ENCODE results near the gene SLC5A8.
A peak's percentile ranks its signal among the peaks of the same experiment; 100 is the strongest.
"Not testable (repeated sequence)": the region's sequence is repeated elsewhere in the genome, so short reads cannot be mapped to it uniquely, and the experiment has no call there.

The SLC5A8 gene

DNA sequence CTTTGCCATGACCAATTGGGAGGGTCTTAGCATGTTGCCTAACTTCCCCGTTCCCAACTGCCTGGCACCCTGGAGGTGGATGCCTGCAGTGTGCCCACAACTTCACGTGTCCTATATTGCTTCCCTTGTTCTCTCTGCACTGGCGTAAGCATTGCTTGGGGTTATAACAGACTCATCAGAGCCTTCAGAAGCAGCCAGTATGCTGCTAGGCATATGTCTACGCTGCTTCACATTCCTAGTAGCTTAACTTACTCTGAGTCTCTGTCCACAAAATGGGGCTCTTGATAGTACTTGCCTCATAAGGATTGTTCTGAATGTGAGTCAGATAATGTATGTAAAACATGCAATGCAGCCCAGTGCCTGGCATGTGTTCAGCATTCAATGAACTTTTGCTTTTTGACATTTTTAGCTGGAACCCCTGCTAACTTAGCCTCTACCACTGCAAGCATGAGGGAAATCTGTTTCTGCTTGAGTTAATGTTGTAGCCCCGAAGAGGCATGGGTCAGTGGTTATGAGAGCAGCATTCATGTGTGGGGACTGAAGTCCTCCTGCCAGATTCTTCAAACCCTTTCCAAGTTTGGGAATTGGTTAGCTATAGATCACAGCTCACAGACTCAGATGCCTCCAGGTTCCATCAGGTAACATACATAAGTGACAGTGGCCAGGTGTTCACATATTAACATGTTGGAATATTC lies 2.8 kb downstream of the SLC5A8 start:
- DNase-seq (ENCODE audit: insufficient read length, low spot score) (no peak), FAIRE-seq (no peak)
- no peak for TF ChIP-seq POLR2A (IDR thresholded peaks at IDR 0.05; ENCODE audit: low read depth, low read length)

DNA sequence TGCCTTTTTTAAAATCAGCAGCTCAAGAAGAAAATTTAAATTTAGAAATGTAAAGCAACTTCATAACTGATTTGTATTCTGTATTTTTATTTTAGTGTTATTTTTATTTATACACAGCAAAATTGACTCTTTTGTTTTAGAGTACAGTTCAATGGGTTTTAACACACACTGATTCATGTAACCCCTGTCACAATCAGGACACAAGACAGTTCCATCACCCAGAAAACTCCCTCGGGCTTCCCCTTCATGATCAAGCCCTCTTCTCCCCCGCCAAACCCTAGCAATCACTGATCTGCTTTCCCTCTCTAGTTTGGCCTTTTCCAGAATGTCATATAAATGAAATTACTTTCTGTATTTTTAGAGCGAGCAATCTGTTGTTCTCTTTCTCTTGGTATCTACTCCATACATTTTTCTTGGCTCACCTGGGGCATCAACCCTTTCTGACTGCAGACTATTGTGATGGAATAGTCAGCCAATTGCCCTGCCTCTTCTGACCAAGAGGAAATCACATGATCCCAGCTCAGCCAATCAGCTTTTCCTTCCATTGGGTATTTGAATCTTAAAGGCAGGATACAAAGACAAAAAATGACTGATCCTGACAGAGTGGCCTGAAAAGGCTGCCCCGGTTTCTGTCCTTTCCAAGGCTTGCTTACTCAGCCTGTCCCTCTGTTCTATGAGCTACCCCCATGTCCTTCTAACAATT lies 5.3 kb downstream of the SLC5A8 start:
- TF ChIP-seq POLR2A (IDR thresholded peaks at IDR 0.05; ENCODE audit: low read depth, low read length): no peak
- peak; percentile 8 for DNase-seq (ENCODE audit: insufficient read length, low spot score)
- FAIRE-seq: no peak

DNA sequence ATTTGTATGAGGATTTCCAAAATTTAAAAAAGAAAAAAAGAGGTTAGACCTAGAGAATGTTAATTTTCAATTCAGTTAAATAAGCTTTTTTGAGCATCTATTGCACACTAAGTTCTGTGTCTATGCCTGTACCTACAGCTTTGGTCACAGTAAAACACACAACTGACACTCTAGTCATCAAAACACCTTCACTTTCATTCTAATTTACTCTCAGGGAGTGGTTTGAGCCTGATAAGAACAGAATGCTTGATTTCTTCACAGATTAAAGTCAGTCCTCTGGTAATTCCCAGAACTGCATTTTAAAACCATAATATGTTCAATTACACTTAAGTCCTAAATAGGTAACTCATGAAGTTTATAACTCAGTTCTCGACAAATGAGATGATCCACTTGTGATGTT lies 9.2 kb downstream of the SLC5A8 start:
- no peak for FAIRE-seq
- DNase-seq (ENCODE audit: insufficient read length, low spot score): no peak
- TF ChIP-seq POLR2A (IDR thresholded peaks at IDR 0.05; ENCODE audit: low read depth, low read length): no peak

GRCh38 chr12:101200145-101200544 lies 9.9 kb downstream of the SLC5A8 start:
- no peak for TF ChIP-seq POLR2A (IDR thresholded peaks at IDR 0.05; ENCODE audit: low read depth, low read length)
- FAIRE-seq: no peak
- no peak for DNase-seq (ENCODE audit: insufficient read length, low spot score)

- no peak for FAIRE-seq
- no peak for TF ChIP-seq POLR2A (IDR thresholded peaks at IDR 0.05; ENCODE audit: low read depth, low read length)
- DNase-seq (ENCODE audit: insufficient read length, low spot score): no peak
Observed at GRCh38 chr12:101186291-101186690, 23.7 kb downstream of the SLC5A8 start.

GRCh38 chr12:101181776-101182175 lies 28.3 kb downstream of the SLC5A8 start:
- no peak for DNase-seq (ENCODE audit: insufficient read length, low spot score)
- peak; percentile 62 for FAIRE-seq
- TF ChIP-seq POLR2A (IDR thresholded peaks at IDR 0.05; ENCODE audit: low read depth, low read length): no peak

DNA sequence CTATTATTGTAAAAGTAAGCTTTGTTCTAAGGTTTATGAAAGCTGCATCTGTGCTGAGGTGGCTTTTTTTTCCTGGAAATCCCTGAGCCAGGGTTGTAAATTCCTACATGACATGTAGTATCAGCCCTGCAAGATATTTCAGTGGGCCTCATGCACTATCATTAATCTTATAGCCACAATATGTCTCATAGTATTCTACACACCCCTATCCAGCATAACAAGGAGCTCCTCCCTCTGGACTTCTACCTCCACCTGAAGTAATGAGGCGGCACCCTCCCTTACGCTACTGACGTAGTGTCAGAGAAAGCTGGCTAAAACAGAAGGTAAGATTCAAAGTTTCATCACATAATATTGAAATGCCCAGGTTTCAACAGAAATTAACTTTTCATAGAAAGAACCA lies 35.5 kb downstream of the SLC5A8 start:
- TF ChIP-seq POLR2A (IDR thresholded peaks at IDR 0.05; ENCODE audit: low read depth, low read length): no peak
- FAIRE-seq (no peak), DNase-seq (ENCODE audit: insufficient read length, low spot score) (no peak)

DNA sequence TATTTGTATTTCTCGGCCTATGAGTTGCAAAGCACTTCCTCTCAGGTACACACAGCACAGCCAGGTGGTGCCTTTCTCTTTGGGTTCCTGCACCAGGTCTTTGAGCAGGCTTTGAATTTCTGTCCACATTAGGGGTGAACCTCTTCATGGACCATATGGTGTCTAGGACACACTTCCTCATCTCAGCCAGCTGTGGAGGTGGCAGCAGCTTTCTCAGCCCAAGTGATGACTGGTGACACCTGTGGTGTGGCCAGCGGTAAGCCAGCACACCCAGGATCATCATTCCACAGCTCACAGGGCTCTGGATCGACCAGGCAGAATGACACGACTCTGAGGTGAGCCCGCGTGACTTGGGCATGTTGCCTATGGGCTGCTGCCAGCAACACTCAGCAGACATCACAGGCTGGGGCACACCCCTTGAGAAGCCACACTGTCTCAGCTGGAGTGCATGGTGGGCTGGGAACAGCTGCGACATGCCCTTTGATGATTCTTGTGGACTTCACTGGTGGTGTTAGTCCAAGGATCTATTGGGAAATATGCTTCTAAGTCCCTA lies 36.8 kb downstream of the SLC5A8 start:
- no peak for DNase-seq (ENCODE audit: insufficient read length, low spot score)
- TF ChIP-seq POLR2A (IDR thresholded peaks at IDR 0.05; ENCODE audit: low read depth, low read length): no peak
- no peak for FAIRE-seq

DNA sequence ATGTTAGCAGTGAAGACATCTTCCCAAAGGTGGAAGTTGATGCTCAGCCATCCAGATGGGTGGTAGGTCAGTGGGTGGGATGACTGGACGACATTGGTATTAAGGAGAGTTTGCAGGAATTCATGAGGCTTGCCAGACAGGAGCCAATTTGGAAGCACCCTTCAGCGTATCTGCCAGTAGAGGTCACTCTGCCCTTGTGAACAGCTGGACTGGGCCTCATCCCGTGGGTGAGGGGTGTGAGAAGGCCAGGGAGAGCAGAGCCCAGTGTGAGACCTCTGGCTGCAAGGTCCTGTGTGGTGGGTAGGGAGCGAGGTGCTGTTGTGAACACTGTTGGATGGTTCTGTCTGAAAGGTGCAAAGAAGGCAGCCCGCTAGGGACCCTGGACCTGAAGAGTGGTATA lies 37.7 kb downstream of the SLC5A8 start:
- FAIRE-seq (no peak), DNase-seq (ENCODE audit: insufficient read length, low spot score) (no peak)
- no peak for TF ChIP-seq POLR2A (IDR thresholded peaks at IDR 0.05; ENCODE audit: low read depth, low read length)

GRCh38 chr12:101168001-101168400 lies 42.0 kb downstream of the SLC5A8 start:
- TF ChIP-seq POLR2A (IDR thresholded peaks at IDR 0.05; ENCODE audit: low read depth, low read length): no peak
- FAIRE-seq (no peak), DNase-seq (ENCODE audit: insufficient read length, low spot score) (no peak)

DNA sequence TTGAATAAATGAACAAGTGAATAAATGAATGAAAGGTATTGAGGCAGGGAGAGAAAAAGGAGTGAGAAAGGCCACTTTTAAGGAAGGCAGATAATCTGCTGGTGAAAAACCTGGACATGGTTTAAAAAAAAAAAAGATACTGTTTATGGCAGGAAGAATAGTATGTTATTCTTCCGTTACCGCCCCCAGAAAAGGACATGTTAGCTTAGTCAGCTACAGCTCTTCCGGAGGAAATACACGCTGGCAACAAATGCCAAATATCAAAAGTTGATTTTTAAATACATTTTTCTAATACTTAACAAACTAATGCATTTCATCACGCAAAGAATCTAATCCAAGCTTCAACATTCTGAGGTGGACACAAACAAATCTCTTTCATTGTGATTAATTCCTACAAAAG lies 43.2 kb downstream of the SLC5A8 start:
- TF ChIP-seq POLR2A (IDR thresholded peaks at IDR 0.05; ENCODE audit: low read depth, low read length): no peak
- DNase-seq (ENCODE audit: insufficient read length, low spot score) (no peak), FAIRE-seq (no peak)

DNA sequence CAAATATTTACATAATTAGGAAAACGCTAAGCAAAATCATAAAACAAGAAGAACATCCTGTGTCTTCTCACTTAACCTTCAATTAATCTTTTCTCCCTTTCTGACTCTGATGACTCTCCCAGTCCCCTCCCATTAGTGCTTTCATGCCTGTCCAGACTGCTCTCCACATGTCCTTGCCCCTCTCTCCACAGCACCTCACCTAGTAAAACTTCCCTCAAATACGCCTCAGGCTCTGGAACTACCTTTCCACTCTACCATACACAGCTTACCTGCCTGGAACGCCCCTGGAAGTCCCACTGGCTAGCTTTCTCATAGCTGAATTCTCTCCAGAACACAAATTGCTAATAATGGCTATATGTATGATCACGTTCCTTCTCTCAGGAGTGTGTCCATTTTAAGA lies 44.7 kb downstream of the SLC5A8 start:
- FAIRE-seq (no peak), DNase-seq (ENCODE audit: insufficient read length, low spot score) (no peak)
- TF ChIP-seq POLR2A (IDR thresholded peaks at IDR 0.05; ENCODE audit: low read depth, low read length): no peak

- not testable (repeated sequence) for DNase-seq (ENCODE audit: insufficient read length, low spot score); FAIRE-seq
Observed at GRCh38 chr12:101145777-101146431, 64.1 kb downstream of the SLC5A8 start.

GRCh38 chr12:101127521-101128219 lies 82.4 kb downstream of the SLC5A8 start:
- FAIRE-seq (peak; percentile 55), DNase-seq (ENCODE audit: insufficient read length, low spot score) (peak; percentile 12)
- TF ChIP-seq POLR2A (IDR thresholded peaks at IDR 0.05; ENCODE audit: low read depth, low read length): no peak

Data from H54 (cell line).